Rectal smooth muscle tissue (tissue), 1 donor: ENCODE measurements around the gene PHC2.
A peak's percentile ranks its signal among the peaks of the same experiment; 100 is the strongest.

Source experiments
- H3K27ac ChIP-seq: one replicate; pipeline ENCODE4 v1.7.0; 2013; ENCODE audit warnings: low read depth, low read length, inconsistent platforms
- H3K27me3 ChIP-seq: one replicate; pipeline ENCODE4 v1.7.0; 2013; ENCODE audit warnings: low read length; ENCODE audit not compliant: control insufficient read depth, insufficient read depth
- H3K36me3 ChIP-seq: one replicate; pipeline ENCODE4 v1.7.0; 2013; ENCODE audit warnings: low read length; ENCODE audit not compliant: control insufficient read depth, insufficient read depth
- H3K4me1 ChIP-seq: one replicate; pipeline ENCODE4 v1.7.0; 2013; ENCODE audit warnings: low read length; ENCODE audit not compliant: control insufficient read depth, insufficient read depth
- H3K4me3 ChIP-seq: one replicate; pipeline ENCODE4 v1.7.0; 2013; ENCODE audit warnings: low read length
- H3K9ac ChIP-seq: one replicate; pipeline ENCODE4 v1.7.0; 2013; ENCODE audit warnings: low read length

Gene PHC2

GRCh38 chr1:33358114-33358794 lies 72.6 kb downstream of the PHC2 start:
- H3K36me3 ChIP-seq, result no peaks in the 10 kb centered on the region
- no peak overlapping the region for H3K27ac ChIP-seq
- H3K9ac ChIP-seq, result no peak overlapping the region
- H3K4me3 ChIP-seq, result no peak overlapping the region
- H3K27me3 ChIP-seq, result no peaks in the 10 kb centered on the region
- peaks cover under 1% of the 10 kb centered on the region for H3K4me1 ChIP-seq

GRCh38 chr1:33357099-33357498 lies 73.8 kb downstream of the PHC2 start:
- Histone ChIP-seq H3K27me3 (no peaks in the 10 kb centered on the region), H3K4me3 (no peak overlapping the region), H3K4me1 (no peaks in the 10 kb centered on the region), H3K27ac (no peak overlapping the region), H3K9ac (no peak overlapping the region), H3K36me3 (no peaks in the 10 kb centered on the region)

GRCh38 chr1:33354707-33355316 lies 76.1 kb downstream of the PHC2 start:
- no peaks in the 10 kb centered on the region for H3K27me3 ChIP-seq
- no peaks in the 10 kb centered on the region for H3K4me1 ChIP-seq
- H3K4me3 ChIP-seq, result no peak overlapping the region
- H3K27ac ChIP-seq, result no peak overlapping the region
- no peaks in the 10 kb centered on the region for H3K36me3 ChIP-seq
- H3K9ac ChIP-seq, result no peak overlapping the region

GRCh38 chr1:33353531-33353930 lies 77.4 kb downstream of the PHC2 start:
- no peak overlapping the region for H3K9ac ChIP-seq
- no peak overlapping the region for H3K4me3 ChIP-seq
- no peak overlapping the region for H3K27ac ChIP-seq
- H3K27me3 ChIP-seq, result no peaks in the 10 kb centered on the region
- H3K36me3 ChIP-seq, result no peaks in the 10 kb centered on the region
- H3K4me1 ChIP-seq, result no peaks in the 10 kb centered on the region

GRCh38 chr1:33351281-33351660 lies 79.6 kb downstream of the PHC2 start:
- Histone ChIP-seq H3K27me3 (no peaks in the 10 kb centered on the region), H3K4me1 (peaks cover 21% of the 10 kb centered on the region), H3K4me3 (no peak overlapping the region), H3K36me3 (no peaks in the 10 kb centered on the region), H3K9ac (no peak overlapping the region), H3K27ac (no peak overlapping the region)

- H3K4me3 ChIP-seq, result peak overlapping the region; percentile 75
- H3K27ac ChIP-seq, result peak overlapping the region; percentile 62
- H3K9ac ChIP-seq, result peak overlapping the region; percentile 57
- no peaks in the 10 kb centered on the region for H3K36me3 ChIP-seq
- no peaks in the 10 kb centered on the region for H3K27me3 ChIP-seq
- peaks cover 23% of the 10 kb centered on the region for H3K4me1 ChIP-seq
Measured at GRCh38 chr1:33350611-33351280, 80.1 kb downstream of the PHC2 start.

- Histone ChIP-seq H3K9ac (peak overlapping the region; percentile 57), H3K4me1 (peaks cover 26% of the 10 kb centered on the region), H3K27ac (peak overlapping the region; percentile 62), H3K4me3 (peak overlapping the region; percentile 75), H3K36me3 (no peaks in the 10 kb centered on the region), H3K27me3 (no peaks in the 10 kb centered on the region)
Measured at GRCh38 chr1:33349778-33350610, 80.9 kb downstream of the PHC2 start.

- H3K36me3 ChIP-seq, result no peaks in the 10 kb centered on the region
- peak overlapping the region; percentile 95 for H3K27ac ChIP-seq
- H3K9ac ChIP-seq, result peak overlapping the region; percentile 71
- H3K27me3 ChIP-seq, result no peaks in the 10 kb centered on the region
- peak overlapping the region; percentile 72 for H3K4me3 ChIP-seq
- peaks cover 34% of the 10 kb centered on the region for H3K4me1 ChIP-seq
Measured at GRCh38 chr1:33349081-33349759, 81.7 kb downstream of the PHC2 start.

GRCh38 chr1:33348676-33349080 lies 82.2 kb downstream of the PHC2 start:
- no peaks in the 10 kb centered on the region for H3K27me3 ChIP-seq
- H3K36me3 ChIP-seq, result no peaks in the 10 kb centered on the region
- H3K4me1 ChIP-seq, result peaks cover 38% of the 10 kb centered on the region
- peak overlapping the region; percentile 72 for H3K4me3 ChIP-seq
- H3K27ac ChIP-seq, result peak overlapping the region; percentile 95
- H3K9ac ChIP-seq, result peak overlapping the region; percentile 71

- H3K4me3 ChIP-seq, result peak overlapping the region; percentile 72
- H3K36me3 ChIP-seq, result no peaks in the 10 kb centered on the region
- H3K27ac ChIP-seq, result peak overlapping the region; percentile 95
- H3K27me3 ChIP-seq, result no peaks in the 10 kb centered on the region
- peaks cover 40% of the 10 kb centered on the region for H3K4me1 ChIP-seq
- H3K9ac ChIP-seq, result peak overlapping the region; percentile 32
Measured at GRCh38 chr1:33348194-33348593, 82.7 kb downstream of the PHC2 start.

GRCh38 chr1:33347650-33347992 lies 83.3 kb downstream of the PHC2 start:
- peaks cover 44% of the 10 kb centered on the region for H3K4me1 ChIP-seq

More at GRCh38 chr1:33347650-33347992, 83.3 kb downstream of the PHC2 start:
- Histone ChIP-seq H3K9ac (no peak overlapping the region), H3K27ac (peak overlapping the region; percentile 95), H3K4me3 (peak overlapping the region; percentile 72), H3K36me3 (no peaks in the 10 kb centered on the region), H3K27me3 (no peaks in the 10 kb centered on the region)
